ENCODE data around the gene HIPK2. TPM values are rescaled to one million over a fixed set of nuclear protein-coding genes. Genes with fewer than 3 reads are reported as not detected.

Gene HIPK2
- total and polyA plus RNA-seq, 12 donors: 19.7 to 203 (median 127) TPM

DNA sequence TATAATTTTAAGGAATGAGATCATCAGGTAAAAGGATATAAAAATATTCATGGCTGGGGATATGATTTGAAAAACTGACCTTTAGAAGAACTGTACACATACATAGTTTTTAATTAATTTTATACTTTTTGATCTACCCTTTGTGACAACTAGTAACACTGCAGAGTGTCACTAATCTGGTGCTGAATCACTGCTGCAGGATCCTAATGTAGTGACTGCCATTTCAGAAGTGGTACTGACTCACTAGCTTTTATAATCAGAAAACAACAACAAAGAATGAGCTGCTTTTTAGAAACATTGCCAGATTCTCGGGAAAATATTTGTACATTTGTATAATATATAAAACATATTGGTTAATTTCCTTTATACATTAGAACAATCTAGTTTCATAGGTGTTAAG lies 110.4 kb downstream of the HIPK2 start:
- TF ChIP-seq, protein P1, sequence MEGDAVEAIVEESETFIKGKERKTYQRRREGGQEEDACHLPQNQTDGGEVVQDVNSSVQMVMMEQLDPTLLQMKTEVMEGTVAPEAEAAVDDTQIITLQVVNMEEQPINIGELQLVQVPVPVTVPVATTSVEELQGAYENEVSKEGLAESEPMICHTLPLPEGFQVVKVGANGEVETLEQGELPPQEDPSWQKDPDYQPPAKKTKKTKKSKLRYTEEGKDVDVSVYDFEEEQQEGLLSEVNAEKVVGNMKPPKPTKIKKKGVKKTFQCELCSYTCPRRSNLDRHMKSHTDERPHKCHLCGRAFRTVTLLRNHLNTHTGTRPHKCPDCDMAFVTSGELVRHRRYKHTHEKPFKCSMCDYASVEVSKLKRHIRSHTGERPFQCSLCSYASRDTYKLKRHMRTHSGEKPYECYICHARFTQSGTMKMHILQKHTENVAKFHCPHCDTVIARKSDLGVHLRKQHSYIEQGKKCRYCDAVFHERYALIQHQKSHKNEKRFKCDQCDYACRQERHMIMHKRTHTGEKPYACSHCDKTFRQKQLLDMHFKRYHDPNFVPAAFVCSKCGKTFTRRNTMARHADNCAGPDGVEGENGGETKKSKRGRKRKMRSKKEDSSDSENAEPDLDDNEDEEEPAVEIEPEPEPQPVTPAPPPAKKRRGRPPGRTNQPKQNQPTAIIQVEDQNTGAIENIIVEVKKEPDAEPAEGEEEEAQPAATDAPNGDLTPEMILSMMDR (IDR thresholded peaks at IDR 0.05): no peak
- Histone ChIP-seq H3K9me3 (no peaks in the 10 kb centered on the region), H3K4me3 (no peak overlapping the region), H3K4me1 (peaks cover 4 to 41% (median 25%) of the 10 kb centered on the region in 9 donors), H3K27me3 (no peaks in the 10 kb centered on the region), H3K27ac (no peak overlapping the region), H3K36me3 (peaks cover 0 to 10% (median 0%) of the 10 kb centered on the region in 9 donors)
- no peak for DNase-seq
- intact Hi-C loops (cut with DNase I): loop anchor here in 1 of 10 donors (1.0 kb wide), 1 partner anchor 21 kb away; no protein-coding TSS in a partner anchor
- no peak for ATAC-seq
- WGBS, 2 donors: 67 to 72% methylated on average over 1 of the region's 1 CpG

DNA sequence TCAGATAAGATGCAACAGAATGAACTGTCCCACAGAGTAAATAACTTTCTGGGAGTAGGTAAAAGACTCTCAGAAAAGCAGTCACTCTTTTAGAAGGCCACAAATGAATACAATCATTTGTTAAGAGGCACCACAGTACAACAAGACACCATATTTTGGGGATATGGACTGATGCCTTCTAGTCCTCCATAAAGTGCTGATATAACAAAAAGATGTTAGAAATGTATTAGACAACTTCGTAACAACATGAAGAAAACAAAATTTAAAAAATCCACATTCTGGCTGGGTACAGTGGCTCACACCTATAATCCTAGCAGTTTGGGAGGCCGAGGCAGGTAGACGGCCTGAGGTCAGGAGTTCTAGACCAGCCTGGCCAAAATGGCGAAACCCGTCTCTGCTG lies 111.3 kb downstream of the HIPK2 start:
- peaks cover 4 to 49% (median 34%) of the 10 kb centered on the region in 9 donors for H3K4me1 ChIP-seq

DNA sequence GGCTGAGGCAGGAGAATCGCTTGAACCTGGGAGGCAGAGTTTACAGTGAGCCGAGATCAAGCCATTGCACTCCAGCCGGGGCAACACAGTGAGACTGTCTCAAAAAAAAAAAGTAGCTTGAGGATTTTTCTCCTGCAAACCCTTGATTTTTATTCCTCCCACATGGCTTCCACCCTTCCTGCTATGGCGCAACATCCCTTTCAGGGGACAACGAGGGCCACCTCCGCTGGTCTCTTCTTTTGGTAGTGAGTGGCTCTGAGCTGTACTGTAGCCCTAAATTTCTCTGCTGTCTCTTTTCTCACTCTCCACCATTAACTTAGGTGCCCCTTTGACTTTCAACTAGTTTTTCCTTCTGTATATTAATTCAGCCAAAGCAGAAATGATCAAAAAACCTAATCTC lies 113.4 kb downstream of the HIPK2 start:
- Histone ChIP-seq H3K4me1 (peaks cover 12 to 70% (median 54%) of the 10 kb centered on the region in 9 donors), H3K27ac (no peak overlapping the region), H3K9me3 (no peaks in the 10 kb centered on the region), H3K4me3 (no peak overlapping the region), H3K27me3 (no peaks in the 10 kb centered on the region), H3K36me3 (peaks cover 0 to 6% (median 0%) of the 10 kb centered on the region in 9 donors)
- TF ChIP-seq, protein P1 (IDR thresholded peaks at IDR 0.05): no peak
- intact Hi-C loops (cut with DNase I): no loop called here
- no peak for ATAC-seq
- WGBS, 2 donors: 83 to 89% methylated on average over 6 of the region's 6 CpGs
- no peak for DNase-seq

More for the DNA sequence above, 111.3 kb downstream of the HIPK2 start:
- TF ChIP-seq, protein P1 (IDR thresholded peaks at IDR 0.05): no peak
- intact Hi-C loops (cut with DNase I): no loop called here
- H3K27ac ChIP-seq: no peak overlapping the region
- H3K27me3 ChIP-seq: no peaks in the 10 kb centered on the region
- WGBS, 2 donors: 97 to 99% methylated on average over 5 of the region's 5 CpGs
- peaks cover 0 to 6% (median 0%) of the 10 kb centered on the region in 9 donors for H3K36me3 ChIP-seq
- H3K4me3 ChIP-seq: no peak overlapping the region
- no peak for ATAC-seq
- DNase-seq: no peak
- H3K9me3 ChIP-seq: no peaks in the 10 kb centered on the region

DNA sequence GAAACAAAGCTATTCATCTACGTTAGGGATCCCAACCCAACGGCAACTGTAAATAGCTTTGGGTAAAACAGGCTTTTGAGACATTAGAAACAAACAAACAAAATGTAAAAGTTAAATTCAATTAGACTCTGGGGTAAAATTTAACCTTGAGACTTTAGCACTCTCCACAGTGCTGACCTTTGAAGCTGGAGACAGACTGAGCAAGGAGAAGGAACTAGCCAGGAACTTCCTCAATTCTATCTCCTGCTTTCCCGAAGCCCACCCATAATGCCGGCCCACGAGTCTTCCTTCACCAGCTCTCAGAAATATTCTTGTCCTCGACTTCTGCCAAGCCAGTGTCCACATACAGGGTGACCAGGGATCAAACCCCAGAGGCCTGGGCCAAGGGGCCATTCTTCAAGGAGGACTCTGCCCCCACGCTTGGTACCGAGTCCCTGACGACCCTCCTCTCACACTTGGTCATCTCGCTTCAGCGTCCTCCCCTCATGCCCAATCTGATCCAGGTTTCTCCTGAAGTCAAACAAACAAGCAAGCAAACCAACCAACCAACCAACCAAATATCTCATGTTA lies 114.1 kb downstream of the HIPK2 start:
- H3K27me3 ChIP-seq: no peaks in the 10 kb centered on the region
- intact Hi-C loops (cut with DNase I): no loop called here
- peaks cover 0 to 6% (median 0%) of the 10 kb centered on the region in 9 donors for H3K36me3 ChIP-seq
- peak overlapping the region in 1 of 10 donors; percentile 8 for H3K27ac ChIP-seq
- no peak overlapping the region for H3K4me3 ChIP-seq
- peaks cover 18 to 77% (median 62%) of the 10 kb centered on the region in 9 donors for H3K4me1 ChIP-seq
- TF ChIP-seq, protein P1 (IDR thresholded peaks at IDR 0.05): no peak
- ATAC-seq (no peak), DNase-seq (no peak)
- 93% methylated on average over 11 of the region's 11 CpGs for WGBS, 2 donors
- no peaks in the 10 kb centered on the region for H3K9me3 ChIP-seq
